Activated CD4-positive, alpha-beta T cell treated with anti-CD3 and anti-CD28 coated beads for 1 hour (primary cell): ENCODE data around the gene SPHK1.

Experiments
- DNase-seq: peaks from one replicate; pipeline ENCODE4 v3.0.0-alpha.2; 2020

SPHK1 gene

GRCh38 chr17:76385892-76386786 is 1.7 kb downstream of the SPHK1 start:
- DNase-seq = peak; percentile 73

- no peak for DNase-seq
Measured at GRCh38 chr17:76386966-76387765, 2.8 kb downstream of the SPHK1 start.

- DNase-seq = no peak
Measured at GRCh38 chr17:76388966-76389888, 4.8 kb downstream of the SPHK1 start.

- no peak for DNase-seq
Measured at GRCh38 chr17:76390003-76390421, 5.6 kb downstream of the SPHK1 start.

GRCh38 chr17:76391200-76391715 is 6.8 kb downstream of the SPHK1 start:
- no peak for DNase-seq

GRCh38 chr17:76394166-76394565 is 9.8 kb downstream of the SPHK1 start:
- DNase-seq = no peak

- DNase-seq = no peak
Measured at GRCh38 chr17:76395980-76396379, 11.6 kb downstream of the SPHK1 start.

- no peak for DNase-seq
Measured at GRCh38 chr17:76397184-76397583, 12.8 kb downstream of the SPHK1 start.

- DNase-seq = peak; percentile 78
Measured at GRCh38 chr17:76397687-76398522, 13.5 kb downstream of the SPHK1 start.

- DNase-seq = no peak
Measured at GRCh38 chr17:76398523-76399174, 14.2 kb downstream of the SPHK1 start.

GRCh38 chr17:76399175-76400172 is 15.1 kb downstream of the SPHK1 start:
- DNase-seq = no peak

- no peak for DNase-seq
Measured at GRCh38 chr17:76402711-76403110, 18.3 kb downstream of the SPHK1 start.

GRCh38 chr17:76404256-76404655 is 19.8 kb downstream of the SPHK1 start:
- DNase-seq = no peak

GRCh38 chr17:76404976-76405563 is 20.7 kb downstream of the SPHK1 start:
- DNase-seq = no peak

- no peak for DNase-seq
Measured at GRCh38 chr17:76405607-76405966, 21.2 kb downstream of the SPHK1 start.

- no peak for DNase-seq
Measured at GRCh38 chr17:76405967-76406647, 21.7 kb downstream of the SPHK1 start.

GRCh38 chr17:76407509-76407908 is 23.1 kb downstream of the SPHK1 start:
- no peak for DNase-seq

- DNase-seq = peak; percentile 54
Measured at GRCh38 chr17:76408037-76408849, 23.8 kb downstream of the SPHK1 start.
